Lung (tissue), 12 donors: ENCODE measurements around the gene SDK1. TPM values are rescaled to one million over a fixed set of nuclear protein-coding genes. Genes with fewer than 3 reads are reported as not detected.

Source experiments
- ATAC-seq: fragments of 200-7000 bp; cut with Tn5 transposase; one replicate; pipeline ENCODE4 v1.9.1; 2020; ENCODE audit warnings: moderate number of reproducible peaks; ENCODE audit not compliant: insufficient read depth, low FRiP score
- DNase-seq, 3 donors: peaks; one replicate each; pipeline ENCODE4 v3.0.0-alpha.2; 2013 to 2017
- H3K27ac ChIP-seq, 2 donors: one replicate each; pipeline ENCODE4 v1.5.1; 2013; ENCODE audit warnings: mild to moderate bottlenecking in 2 of 2, moderate library complexity in 2 of 2, control low read depth in 1 of 2, inconsistent platforms in 1 of 2, low read depth in 1 of 2, low read length in 1 of 2
- H3K27me3 ChIP-seq, 3 donors: one replicate each; pipeline ENCODE4 v1.5.1; 2013; ENCODE audit warnings: low read length in 2 of 3; ENCODE audit not compliant: control insufficient read depth in 3 of 3, insufficient read depth in 3 of 3
- H3K36me3 ChIP-seq, 4 donors: one replicate each; pipeline ENCODE4 v1.5.1; 2013; ENCODE audit warnings: low read length in 4 of 4, mild to moderate bottlenecking in 1 of 4, moderate library complexity in 1 of 4; ENCODE audit not compliant: control insufficient read depth in 4 of 4, insufficient read depth in 4 of 4
- H3K4me1 ChIP-seq, 5 donors: one replicate each; pipeline ENCODE4 v1.5.1; 2013; ENCODE audit warnings: low read length in 5 of 5, mild to moderate bottlenecking in 2 of 5, moderate library complexity in 1 of 5; ENCODE audit not compliant: control insufficient read depth in 5 of 5, insufficient read depth in 5 of 5
- H3K4me3 ChIP-seq: one replicate; pipeline ENCODE4 v1.5.1; 2013; ENCODE audit warnings: mild to moderate bottlenecking, control low read depth, moderate library complexity
- H3K9ac ChIP-seq, 2 donors: one replicate each; pipeline ENCODE4 v1.5.1; 2013; ENCODE audit warnings: low read length in 2 of 2, control low read depth in 1 of 2; ENCODE audit not compliant: insufficient read depth in 1 of 2
- H3K9me3 ChIP-seq, 4 donors: one replicate each; pipeline ENCODE4 v1.5.1; 2013; ENCODE audit warnings: low read length in 3 of 4, mild to moderate bottlenecking in 1 of 4, moderate library complexity in 1 of 4; ENCODE audit not compliant: control insufficient read depth in 4 of 4, insufficient read depth in 3 of 4
- WGBS, 2 donors: extraction: QIAGEN DNeasy Blood & Tissue Kit; methylation state at CpG; one replicate each; pipeline ENCODE4 v1.1.7; 2013; 5-methylcytosine and 5-hydroxymethylcytosine counted together
- polyA plus RNA-seq, 2 donors: library from polyadenylated mRNA; stranded (reverse); fragments of 200-250 nt; gene quantifications; one replicate each; pipeline ENCODE4 v1.2.1, GENCODE V29; 2013
- total RNA-seq, 2 donors: library from RNA; depleted of rRNA in 1 of 2; stranded (reverse); fragments of >200 nt in 1 of 2; gene quantifications; one replicate each; pipeline ENCODE4 v1.2.1, GENCODE V29; 2014 to 2021
- TF ChIP-seq, protein P1 (sequence below): IDR thresholded peaks from 2 replicates; pipeline ENCODE4 v1.5.1; 2012; ENCODE audit warnings: mild to moderate bottlenecking; ENCODE audit errors: control extremely low read depth, extremely low read depth
- donor health status: control.
- donor health status: control.
- donor health status: Bipolar disorder and iron deficiency.
- donor health status: healthy.
- donor health status: DM: yes; HTN: yes; CAD: no.

SDK1 gene
- total and polyA plus RNA-seq, 4 donors: 3.7 to 30.1 (median 12.7) TPM

DNA sequence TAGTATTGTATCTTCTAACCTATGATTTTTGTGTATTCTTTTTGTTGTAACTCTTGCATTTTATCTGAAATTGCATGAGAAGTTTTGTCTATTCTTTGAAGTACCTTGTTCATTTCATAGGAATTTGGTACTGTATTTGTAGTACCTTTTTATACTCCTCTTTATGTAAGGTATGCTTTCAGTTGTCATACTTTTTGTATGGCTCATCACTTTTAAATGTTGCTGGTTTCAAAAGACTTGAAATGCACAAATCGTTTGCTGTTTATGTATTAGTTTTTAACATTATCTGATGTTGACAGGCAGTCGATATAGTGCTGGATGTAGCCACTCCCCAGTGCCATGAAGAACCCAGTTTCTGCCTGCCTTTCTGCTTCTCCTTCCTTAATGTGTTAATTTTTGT is 158.1 kb downstream of the SDK1 start:
- WGBS, 2 donors: 78 to 83% methylated on average over 2 of the region's 2 CpGs
- ATAC-seq: no peak
- H3K9ac ChIP-seq: no peak overlapping the region
- TF ChIP-seq, protein P1, sequence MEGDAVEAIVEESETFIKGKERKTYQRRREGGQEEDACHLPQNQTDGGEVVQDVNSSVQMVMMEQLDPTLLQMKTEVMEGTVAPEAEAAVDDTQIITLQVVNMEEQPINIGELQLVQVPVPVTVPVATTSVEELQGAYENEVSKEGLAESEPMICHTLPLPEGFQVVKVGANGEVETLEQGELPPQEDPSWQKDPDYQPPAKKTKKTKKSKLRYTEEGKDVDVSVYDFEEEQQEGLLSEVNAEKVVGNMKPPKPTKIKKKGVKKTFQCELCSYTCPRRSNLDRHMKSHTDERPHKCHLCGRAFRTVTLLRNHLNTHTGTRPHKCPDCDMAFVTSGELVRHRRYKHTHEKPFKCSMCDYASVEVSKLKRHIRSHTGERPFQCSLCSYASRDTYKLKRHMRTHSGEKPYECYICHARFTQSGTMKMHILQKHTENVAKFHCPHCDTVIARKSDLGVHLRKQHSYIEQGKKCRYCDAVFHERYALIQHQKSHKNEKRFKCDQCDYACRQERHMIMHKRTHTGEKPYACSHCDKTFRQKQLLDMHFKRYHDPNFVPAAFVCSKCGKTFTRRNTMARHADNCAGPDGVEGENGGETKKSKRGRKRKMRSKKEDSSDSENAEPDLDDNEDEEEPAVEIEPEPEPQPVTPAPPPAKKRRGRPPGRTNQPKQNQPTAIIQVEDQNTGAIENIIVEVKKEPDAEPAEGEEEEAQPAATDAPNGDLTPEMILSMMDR: no peak
- H3K27me3 ChIP-seq: peaks cover 0 to 3% (median 0%) of the 10 kb centered on the region in 3 donors
- no peak overlapping the region for H3K4me3 ChIP-seq
- no peak overlapping the region for H3K27ac ChIP-seq
- no peak for DNase-seq
- peaks cover 0 to 6% (median 0%) of the 10 kb centered on the region in 5 donors for H3K4me1 ChIP-seq
- no peaks in the 10 kb centered on the region for H3K36me3 ChIP-seq
- H3K9me3 ChIP-seq: peaks cover 0 to 4% (median 0%) of the 10 kb centered on the region in 4 donors

- no peak overlapping the region for H3K4me3 ChIP-seq
- DNase-seq: no peak
- no peak overlapping the region for H3K9ac ChIP-seq
- no peak for ATAC-seq
- H3K27me3 ChIP-seq: peaks cover 0 to 2% (median 0%) of the 10 kb centered on the region in 3 donors
- TF ChIP-seq, protein P1: no peak
- no peak overlapping the region for H3K27ac ChIP-seq
- 83 to 91% methylated on average over 8 of the region's 8 CpGs for WGBS, 2 donors
- no peaks in the 10 kb centered on the region for H3K36me3 ChIP-seq
- peaks cover 0 to 2% (median 0%) of the 10 kb centered on the region in 4 donors for H3K9me3 ChIP-seq
- H3K4me1 ChIP-seq: peaks cover 0 to 8% (median 0%) of the 10 kb centered on the region in 5 donors
Observed at GRCh38 chr7:3461923-3462322, 160.9 kb downstream of the SDK1 start.

DNA sequence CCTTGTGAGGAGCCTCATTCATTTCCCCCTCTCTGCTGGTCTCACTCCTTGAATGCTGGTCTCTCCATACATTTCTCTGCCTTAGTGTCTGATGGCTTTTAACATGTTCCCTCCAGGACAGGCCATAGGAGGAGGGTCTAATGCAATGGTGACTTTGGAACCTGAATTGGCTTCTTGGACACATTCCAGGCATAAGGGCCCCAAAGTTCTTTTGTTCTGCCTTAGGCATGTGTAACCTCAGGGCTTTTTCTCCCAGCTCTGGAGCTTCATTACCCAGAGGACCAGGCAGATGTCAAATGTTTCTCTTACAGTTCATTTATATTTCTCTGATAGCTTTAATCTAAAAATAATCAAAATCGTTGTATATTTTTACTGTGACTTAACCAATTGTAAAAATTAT is 162.6 kb downstream of the SDK1 start:
- H3K36me3 ChIP-seq: no peaks in the 10 kb centered on the region
- no peak overlapping the region for H3K9ac ChIP-seq
- H3K9me3 ChIP-seq: no peaks in the 10 kb centered on the region
- TF ChIP-seq, protein P1: no peak
- 67% methylated on average over 1 of the region's 1 CpG for WGBS, 2 donors
- no peaks in the 10 kb centered on the region for H3K27me3 ChIP-seq
- no peak overlapping the region for H3K27ac ChIP-seq
- peak in 1 of 3 donors; percentile 40 for DNase-seq
- H3K4me1 ChIP-seq: peaks cover 0 to 8% (median 0%) of the 10 kb centered on the region in 5 donors
- no peak for ATAC-seq
- H3K4me3 ChIP-seq: no peak overlapping the region
